Measurements from ENCODE around the gene KRT75.

Gene KRT75

DNA sequence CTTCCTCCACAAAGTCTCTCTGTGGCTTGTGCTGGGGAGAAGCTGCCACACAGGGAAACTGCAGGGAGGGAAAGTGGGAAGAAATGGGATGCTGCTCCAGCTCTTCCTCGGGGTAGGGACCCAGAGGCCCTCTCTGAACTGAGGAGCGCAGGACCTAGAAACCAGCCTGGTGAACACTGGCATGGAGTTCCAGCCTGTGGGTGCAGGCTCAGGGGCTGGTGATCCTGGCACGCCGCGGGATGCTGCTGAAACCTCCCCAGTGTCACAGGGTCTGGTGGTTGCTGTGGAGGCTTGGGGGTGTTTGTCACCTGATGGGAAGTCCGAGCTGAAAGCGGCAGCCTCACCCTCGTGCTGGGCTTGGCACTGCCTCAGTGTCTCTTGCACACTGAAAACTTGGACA, 5.2 kb upstream of the KRT75 start:
- H3K4me3 ChIP-seq (ENCODE audit: low read length, poor library complexity, severe bottlenecking) = no peak overlapping the region
- no peaks in the 10 kb centered on the region for H3K36me3 ChIP-seq (ENCODE audit: insufficient read depth, low read length)
- TF ChIP-seq, protein P1, sequence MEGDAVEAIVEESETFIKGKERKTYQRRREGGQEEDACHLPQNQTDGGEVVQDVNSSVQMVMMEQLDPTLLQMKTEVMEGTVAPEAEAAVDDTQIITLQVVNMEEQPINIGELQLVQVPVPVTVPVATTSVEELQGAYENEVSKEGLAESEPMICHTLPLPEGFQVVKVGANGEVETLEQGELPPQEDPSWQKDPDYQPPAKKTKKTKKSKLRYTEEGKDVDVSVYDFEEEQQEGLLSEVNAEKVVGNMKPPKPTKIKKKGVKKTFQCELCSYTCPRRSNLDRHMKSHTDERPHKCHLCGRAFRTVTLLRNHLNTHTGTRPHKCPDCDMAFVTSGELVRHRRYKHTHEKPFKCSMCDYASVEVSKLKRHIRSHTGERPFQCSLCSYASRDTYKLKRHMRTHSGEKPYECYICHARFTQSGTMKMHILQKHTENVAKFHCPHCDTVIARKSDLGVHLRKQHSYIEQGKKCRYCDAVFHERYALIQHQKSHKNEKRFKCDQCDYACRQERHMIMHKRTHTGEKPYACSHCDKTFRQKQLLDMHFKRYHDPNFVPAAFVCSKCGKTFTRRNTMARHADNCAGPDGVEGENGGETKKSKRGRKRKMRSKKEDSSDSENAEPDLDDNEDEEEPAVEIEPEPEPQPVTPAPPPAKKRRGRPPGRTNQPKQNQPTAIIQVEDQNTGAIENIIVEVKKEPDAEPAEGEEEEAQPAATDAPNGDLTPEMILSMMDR (conservative IDR thresholded peaks at IDR 0.05; ENCODE audit: low read length) = no peak
- no peak for TF ChIP-seq EZH2phosphoT487 (IDR thresholded peaks at IDR 0.05; ENCODE audit: borderline replicate concordance)
- H3K9ac ChIP-seq (ENCODE audit: low read depth, low read length, poor library complexity, severe bottlenecking) = no peak overlapping the region
- no peaks in the 10 kb centered on the region for H3K9me3 ChIP-seq (ENCODE audit: insufficient read depth, low read depth, low read length)
- H4K20me1 ChIP-seq (ENCODE audit: insufficient read depth, low read length, poor library complexity, severe bottlenecking) = no peaks in the 10 kb centered on the region
- no peak overlapping the region for H3K4me2 ChIP-seq (ENCODE audit: low read depth, low read length, poor library complexity, severe bottlenecking)
- no peaks in the 10 kb centered on the region for H3K27me3 ChIP-seq (ENCODE audit: insufficient read depth, low read length, poor library complexity, severe bottlenecking)
- H3K4me1 ChIP-seq (ENCODE audit: insufficient read depth, low read length, poor library complexity, severe bottlenecking) = no peaks in the 10 kb centered on the region
- no peaks in the 10 kb centered on the region for H3F3A ChIP-seq (ENCODE audit: low read depth)
- no peaks in the 10 kb centered on the region for H3K79me2 ChIP-seq (ENCODE audit: insufficient read depth, low read length)
- H2AFZ ChIP-seq (ENCODE audit: low read length) = no peak overlapping the region
- no peaks in the 10 kb centered on the region for H3K9me2 ChIP-seq (replicated peaks; ENCODE audit: low read depth, low read length)

DNA sequence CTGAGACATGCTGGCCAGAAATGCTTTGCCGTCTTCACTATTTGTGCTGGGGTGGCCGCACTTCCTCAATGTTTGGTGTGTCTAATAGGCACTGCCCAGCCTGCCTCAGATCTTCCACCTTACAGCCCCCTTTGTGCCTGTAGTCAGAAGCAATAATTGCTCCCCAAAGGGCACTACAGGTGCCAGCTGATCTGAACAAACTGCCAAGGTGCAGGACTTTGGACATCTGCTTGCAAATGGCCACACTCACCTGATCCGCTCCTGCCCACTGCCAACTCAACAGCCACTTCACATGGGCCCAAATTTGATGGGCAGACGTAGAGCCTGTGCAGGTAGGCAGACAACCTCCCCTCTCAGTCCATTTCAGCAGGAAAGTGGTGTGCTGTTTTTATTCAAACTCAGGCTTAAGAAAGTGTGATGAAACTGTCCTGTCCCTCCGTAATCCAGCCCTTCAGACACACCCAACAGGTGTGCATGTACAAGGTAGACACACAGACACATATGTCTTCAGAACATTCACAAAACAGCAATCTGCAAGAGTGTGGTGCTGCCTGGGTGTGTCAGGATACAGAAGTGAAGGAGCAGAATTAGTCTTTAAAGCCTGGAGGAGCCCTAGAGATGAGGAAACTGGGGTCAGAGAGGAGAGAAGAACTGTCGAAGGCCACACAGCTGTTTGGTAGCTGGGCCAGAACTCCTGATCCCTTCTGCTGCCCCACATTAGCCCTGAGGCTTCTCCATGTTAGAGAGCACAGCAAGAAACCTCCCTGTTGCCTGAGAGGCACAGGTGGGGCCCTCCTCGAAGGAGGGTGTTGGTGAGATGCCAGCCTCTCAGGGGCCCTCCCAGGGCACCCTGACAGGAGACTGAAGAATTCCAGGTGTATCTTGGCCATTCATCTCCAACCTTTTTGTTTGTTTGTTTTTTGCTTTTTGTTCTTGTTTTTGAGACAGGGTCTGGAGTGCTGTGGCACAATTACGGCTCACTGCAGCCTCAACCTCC, 4.4 kb upstream of the KRT75 start:
- H2AFZ ChIP-seq (ENCODE audit: low read length) = no peak overlapping the region
- no peaks in the 10 kb centered on the region for H4K20me1 ChIP-seq (ENCODE audit: insufficient read depth, low read length, poor library complexity, severe bottlenecking)
- H3K9me2 ChIP-seq (replicated peaks; ENCODE audit: low read depth, low read length) = no peaks in the 10 kb centered on the region
- H3K36me3 ChIP-seq (ENCODE audit: insufficient read depth, low read length) = no peaks in the 10 kb centered on the region
- H3K4me2 ChIP-seq (ENCODE audit: low read depth, low read length, poor library complexity, severe bottlenecking) = no peak overlapping the region
- H3K4me3 ChIP-seq (ENCODE audit: low read length, poor library complexity, severe bottlenecking) = no peak overlapping the region
- H3K27me3 ChIP-seq (ENCODE audit: insufficient read depth, low read length, poor library complexity, severe bottlenecking) = no peaks in the 10 kb centered on the region
- no peak overlapping the region for H3K9ac ChIP-seq (ENCODE audit: low read depth, low read length, poor library complexity, severe bottlenecking)
- no peak for TF ChIP-seq EZH2phosphoT487 (IDR thresholded peaks at IDR 0.05; ENCODE audit: borderline replicate concordance)
- TF ChIP-seq, protein P1 (conservative IDR thresholded peaks at IDR 0.05; ENCODE audit: low read length) = no peak
- no peaks in the 10 kb centered on the region for H3K79me2 ChIP-seq (ENCODE audit: insufficient read depth, low read length)
- H3K9me3 ChIP-seq (ENCODE audit: insufficient read depth, low read depth, low read length) = no peaks in the 10 kb centered on the region
- no peaks in the 10 kb centered on the region for H3F3A ChIP-seq (ENCODE audit: low read depth)
- H3K4me1 ChIP-seq (ENCODE audit: insufficient read depth, low read length, poor library complexity, severe bottlenecking) = no peaks in the 10 kb centered on the region

DNA sequence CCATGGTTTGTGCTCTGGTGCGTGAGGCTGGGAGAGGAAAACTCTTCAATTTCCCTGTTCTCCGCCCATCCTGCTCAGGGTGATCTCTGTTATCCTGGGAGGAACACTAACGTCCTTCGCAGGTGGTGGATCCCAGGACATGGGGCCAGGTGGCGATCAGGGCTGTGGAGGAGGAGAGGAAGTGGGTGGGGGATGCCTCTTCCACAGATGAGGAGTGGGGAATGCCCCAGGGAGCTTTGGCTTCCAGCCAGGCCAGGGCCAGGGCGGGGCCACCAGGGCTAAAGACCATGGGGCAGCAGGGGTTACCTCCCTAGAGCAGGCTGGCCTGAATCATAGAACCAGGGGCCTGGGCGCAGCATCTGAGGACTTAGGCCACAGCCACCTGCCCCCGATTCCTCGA, 3.3 kb upstream of the KRT75 start:
- H3K36me3 ChIP-seq (ENCODE audit: insufficient read depth, low read length) = no peaks in the 10 kb centered on the region
- no peaks in the 10 kb centered on the region for H3K4me1 ChIP-seq (ENCODE audit: insufficient read depth, low read length, poor library complexity, severe bottlenecking)
- H3K4me3 ChIP-seq (ENCODE audit: low read length, poor library complexity, severe bottlenecking) = no peak overlapping the region
- no peaks in the 10 kb centered on the region for H3K9me2 ChIP-seq (replicated peaks; ENCODE audit: low read depth, low read length)
- H3K9ac ChIP-seq (ENCODE audit: low read depth, low read length, poor library complexity, severe bottlenecking) = no peak overlapping the region
- TF ChIP-seq, protein P1 (conservative IDR thresholded peaks at IDR 0.05; ENCODE audit: low read length) = no peak
- no peak for TF ChIP-seq EZH2phosphoT487 (IDR thresholded peaks at IDR 0.05; ENCODE audit: borderline replicate concordance)
- no peaks in the 10 kb centered on the region for H3K9me3 ChIP-seq (ENCODE audit: insufficient read depth, low read depth, low read length)
- no peaks in the 10 kb centered on the region for H4K20me1 ChIP-seq (ENCODE audit: insufficient read depth, low read length, poor library complexity, severe bottlenecking)
- H3K27me3 ChIP-seq (ENCODE audit: insufficient read depth, low read length, poor library complexity, severe bottlenecking) = no peaks in the 10 kb centered on the region
- no peak overlapping the region for H2AFZ ChIP-seq (ENCODE audit: low read length)
- no peaks in the 10 kb centered on the region for H3K79me2 ChIP-seq (ENCODE audit: insufficient read depth, low read length)
- H3F3A ChIP-seq (ENCODE audit: low read depth) = no peaks in the 10 kb centered on the region
- H3K4me2 ChIP-seq (ENCODE audit: low read depth, low read length, poor library complexity, severe bottlenecking) = no peak overlapping the region
